ENCODE results near the gene C21orf91. TPM values are rescaled to one million over a fixed set of nuclear protein-coding genes. Genes with fewer than 3 reads are reported as not detected.

C21orf91 gene
- total and polyA plus RNA-seq, 9 of the 15 experiments (the other 6 are each of a cell fraction or from before 2014, with no cell fraction given) = 3.9 to 14.1 (median 12.1) TPM

- POLR2A ChIA-PET = interaction anchor here (0.8 kb wide), 1 partner anchor 72 kb away, joined by 3 read pairs; no protein-coding TSS in a partner anchor
- in situ Hi-C loops (cut with MboI) = no loop called here
- intact Hi-C loops (cut with micrococcal nuclease) = no loop called here
- TF ChIP-seq TFAM (CRISPR knock-in tag; conservative IDR thresholded peaks at IDR 0.05) (no peak), SMARCC2 (IDR thresholded peaks at IDR 0.05; ENCODE audit: low read depth) (no peak), ZKSCAN1 (IDR thresholded peaks at IDR 0.05; ENCODE audit: low read depth, low read length) (no peak), ZNF174 (CRISPR knock-in tag; IDR thresholded peaks at IDR 0.05) (no peak), CSDE1 (IDR thresholded peaks at IDR 0.05) (no peak), POLR2H (tag; IDR thresholded peaks at IDR 0.05; ENCODE audit: low read depth) (no peak)
- no peak for DNase-seq (ENCODE audit: extremely low read depth in 1 of 4, low spot score in 3 of 4)
- H3K79me2 ChIP-seq (ENCODE audit: control insufficient read depth, insufficient read depth, low read length) = no peaks in the 10 kb centered on the region
- H3K27ac ChIP-seq (ENCODE audit: extremely low read depth, low read depth, low read length) = no peak overlapping the region
- H3K4me1 ChIP-seq (replicated peaks in 1 of 2; ENCODE audit: control insufficient read depth in 2 of 2, insufficient read depth in 2 of 2, low read length in 2 of 2) = peaks cover 0 to 8% of the 10 kb centered on the region in 2 experiments; a peak in 1 of 5 replicates
- CTCF ChIA-PET (ENCODE audit: low intra/inter-chr PET ratio) = no interaction called here
- no peak overlapping the region for H3K4me3 ChIP-seq
- no peak overlapping the region for H3K4me2 ChIP-seq (ENCODE audit: insufficient read depth, low read length)
- H3K9me3 ChIP-seq (replicated peaks; ENCODE audit: control insufficient read depth, insufficient read depth, low read depth, low read length) = no peaks in the 10 kb centered on the region
- H3K36me3 ChIP-seq (ENCODE audit: control insufficient read depth, insufficient read depth, low read length) = no peaks in the 10 kb centered on the region
- no peak for FAIRE-seq
- BruUV-seq (replicated peaks) = no TSS peak
- H3K27me3 ChIP-seq (ENCODE audit: control insufficient read depth in 2 of 2, insufficient read depth in 2 of 2, low read length in 2 of 2) = no peaks in the 10 kb centered on the region
- no peak overlapping the region for H2AFZ ChIP-seq (ENCODE audit: low read depth, low read length)
- 32% methylated on average over 14 of the region's 20 CpGs for WGBS (ENCODE audit: insufficient coverage, low coverage, missing lambda C conversion rate)
- no peak for ATAC-seq
- H4K20me1 ChIP-seq (replicated peaks; ENCODE audit: control insufficient read depth, insufficient read depth, low read length) = no peaks in the 10 kb centered on the region
- H3K9ac ChIP-seq (ENCODE audit: insufficient read depth in 1 of 2, low read depth in 2 of 2, low read length in 2 of 2) = no peak overlapping the region
- H3K9me1 ChIP-seq (ENCODE audit: control insufficient read depth, insufficient read depth, low read length) = no peaks in the 10 kb centered on the region
These were observed 61.5 kb downstream of the C21orf91 start for GRCh38 chr21:17757671-17758070.

GRCh38 chr21:17753736-17754135, 65.4 kb downstream of the C21orf91 start:
- H4K20me1 ChIP-seq (replicated peaks; ENCODE audit: control insufficient read depth, insufficient read depth, low read length) = no peaks in the 10 kb centered on the region
- no peak for FAIRE-seq
- H3K9me1 ChIP-seq (ENCODE audit: control insufficient read depth, insufficient read depth, low read length) = no peaks in the 10 kb centered on the region
- no TSS peak for BruUV-seq (replicated peaks)
- CTCF ChIA-PET (ENCODE audit: low intra/inter-chr PET ratio) = no interaction called here
- no peak overlapping the region for H3K9ac ChIP-seq (ENCODE audit: insufficient read depth in 1 of 2, low read depth in 2 of 2, low read length in 2 of 2)
- no peak for ATAC-seq
- no peak overlapping the region for H3K4me3 ChIP-seq
- H3K9me3 ChIP-seq (replicated peaks; ENCODE audit: control insufficient read depth, insufficient read depth, low read depth, low read length) = no peaks in the 10 kb centered on the region
- POLR2A ChIA-PET = no interaction called here
- H3K4me2 ChIP-seq (ENCODE audit: insufficient read depth, low read length) = no peak overlapping the region
- H2AFZ ChIP-seq (ENCODE audit: low read depth, low read length) = no peak overlapping the region
- in situ Hi-C loops (cut with MboI) (no loop called here), intact Hi-C loops (cut with micrococcal nuclease) (no loop called here)
- no peak overlapping the region for H3K27ac ChIP-seq (ENCODE audit: extremely low read depth, low read depth, low read length)
- no peaks in the 10 kb centered on the region for H3K79me2 ChIP-seq (ENCODE audit: control insufficient read depth, insufficient read depth, low read length)
- WGBS (ENCODE audit: insufficient coverage, low coverage, missing lambda C conversion rate) = 0% methylated on average over 2 of the region's 2 CpGs
- H3K4me1 ChIP-seq (replicated peaks in 1 of 2; ENCODE audit: control insufficient read depth in 2 of 2, insufficient read depth in 2 of 2, low read length in 2 of 2) = no peaks in the 10 kb centered on the region; a peak in 1 of 5 replicates
- no peaks in the 10 kb centered on the region for H3K36me3 ChIP-seq (ENCODE audit: control insufficient read depth, insufficient read depth, low read length)
- no peaks in the 10 kb centered on the region for H3K27me3 ChIP-seq (ENCODE audit: control insufficient read depth in 2 of 2, insufficient read depth in 2 of 2, low read length in 2 of 2)
- DNase-seq (ENCODE audit: extremely low read depth in 1 of 4, low spot score in 3 of 4) = no peak
- TF ChIP-seq ZNF277 (CRISPR knock-in tag; IDR thresholded peaks at IDR 0.05; ENCODE audit: borderline replicate concordance) (no peak), MED1 (CRISPR knock-in tag; IDR thresholded peaks at IDR 0.05; ENCODE audit: borderline replicate concordance) (no peak), HDAC3 (IDR thresholded peaks at IDR 0.05; ENCODE audit: borderline replicate concordance, partially characterized antibody) (no peak), ZFPM2 (CRISPR knock-in tag; IDR thresholded peaks at IDR 0.05) (no peak), SAFB2 (IDR thresholded peaks at IDR 0.05; ENCODE audit: borderline replicate concordance, low read depth, low read length, severe bottlenecking) (no peak)
